HCT116 (cell line): ENCODE results near the gene MEPCE. TPM values are rescaled to one million over a fixed set of nuclear protein-coding genes. Genes with fewer than 3 reads are reported as not detected.
A peak's percentile ranks its signal among the peaks of the same experiment; 100 is the strongest.

Experiments
- ATAC-seq: fragments of 200-7000 bp; cut with Tn5 transposase; 2 replicates; pipeline ENCODE4 v1.9.1; 2020; ENCODE audit warnings: mild to moderate bottlenecking, moderate library complexity
- BruUV-seq: library from RNA; stranded (reverse); fragments of 400-500 nt; replicated peaks from 2 replicates; lab custom pipeline; 2021; lab: Mats Ljungman, UMichigan
- CTCF ChIA-PET: fragments of 300-600 bp; sonication (Branson Sonifier 250); formaldehyde crosslinking; loops from one replicate; lab custom pipeline; 2021; ENCODE audit warnings: antibody characterized with exemption; lab: Charles Lee
- POLR2A ChIA-PET: fragments of 300-600, 350-600 bp; sonication (Branson Sonifier 250); formaldehyde crosslinking; loops from one replicate; lab custom pipeline; 2021; ENCODE audit warnings: antibody characterized with exemption; lab: Charles Lee
- RAD21 ChIA-PET, 2 experiments: fragments of 300-600 bp; sonication (Branson Sonifier 250); formaldehyde crosslinking; loops; one replicate each; lab custom pipeline; 2023; ENCODE audit warnings: low total read pairs in 2 of 2; ENCODE audit not compliant: uncharacterized antibody in 2 of 2, unreplicated experiment in 2 of 2, low non-redundant PET in 1 of 2; lab: Charles Lee
- DNase-seq: peaks from one replicate; pipeline ENCODE4 v3.0.0-alpha.2; 2010; ENCODE audit warnings: low read depth, low spot score
- H2AFZ ChIP-seq: fragments of 200-600 bp; shearing (Covaris generic), sonication (generic); 2 replicates; pipeline ENCODE4 v1.6.1; 2017; ENCODE audit warnings: low read depth, mixed run types, mixed read lengths, antibody characterized with exemption, low read length; ENCODE audit not compliant: poor library complexity, severe bottlenecking
- H3K27ac ChIP-seq: 2 replicates; pipeline ENCODE4 v1.5.1; 2012; ENCODE audit warnings: low read depth, low read length
- H3K27me3 ChIP-seq: fragments of 200-600 bp; sonication (generic); 2 replicates; pipeline ENCODE4 v1.6.1; 2016; ENCODE audit warnings: mixed run types, low read length, mixed read lengths; ENCODE audit not compliant: insufficient read depth
- H3K36me3 ChIP-seq, 2 experiments: fragments of 200-500 bp in 1 of 2; fragments of 200-600 bp in 1 of 2; sonication (Bioruptor generic) in 1 of 2; sonication (generic) in 1 of 2; 2 replicates each; pipeline versions ENCODE4 v1.5.1 to v1.6.1; 2014 to 2016; ENCODE audit warnings: low read length in 2 of 2, inconsistent platforms in 1 of 2, mixed read lengths in 1 of 2, mixed run types in 1 of 2; ENCODE audit not compliant: insufficient read depth in 2 of 2, control insufficient read depth in 1 of 2
- H3K4me1 ChIP-seq, 2 experiments: fragments of 200-600 bp in 1 of 2; sonication (generic) in 1 of 2; 2 replicates each; pipeline versions ENCODE4 v1.5.1 to v1.6.1; 2012 to 2017; ENCODE audit warnings: low read length in 2 of 2, inconsistent platforms in 1 of 2, mild to moderate bottlenecking in 1 of 2, mixed read lengths in 1 of 2, mixed run types in 1 of 2, moderate library complexity in 1 of 2; ENCODE audit not compliant: insufficient read depth in 2 of 2, control insufficient read depth in 1 of 2
- H3K4me2 ChIP-seq: fragments of 200-600 bp; sonication (generic); 2 replicates; pipeline ENCODE4 v1.6.1; 2017; ENCODE audit warnings: mixed run types, low read length, mixed read lengths
- H3K4me3 ChIP-seq, 2 experiments: fragments of 200-600 bp in 1 of 2; sonication (generic) in 1 of 2; replicated peaks in 1 of 2; 2 replicates each; pipeline ENCODE4 v1.5.1; 2011 to 2016; ENCODE audit warnings: low read length in 2 of 2, control low read depth in 1 of 2, low read depth in 1 of 2, mild to moderate bottlenecking in 1 of 2, mixed read lengths in 1 of 2, mixed run types in 1 of 2
- H3K79me2 ChIP-seq: fragments of 200-600 bp; sonication (generic); 2 replicates; pipeline ENCODE4 v1.6.1; 2017; ENCODE audit warnings: mild to moderate bottlenecking, mixed run types, low read length, moderate library complexity, mixed read lengths; ENCODE audit not compliant: insufficient read depth
- H3K9ac ChIP-seq: fragments of 200-600 bp; sonication (generic); 2 replicates; pipeline ENCODE4 v1.6.1; 2016; ENCODE audit warnings: low read length, mixed read lengths
- H3K9me2 ChIP-seq: fragments of 200-600 bp; sonication (generic), shearing (Covaris generic); 2 replicates; pipeline ENCODE4 v1.6.1; 2017; ENCODE audit warnings: mixed run types, mild to moderate bottlenecking, moderate library complexity; ENCODE audit not compliant: insufficient read depth
- H3K9me3 ChIP-seq, 2 experiments: fragments of 200-500 bp in 1 of 2; fragments of 200-600 bp in 1 of 2; sonication (Bioruptor generic) in 1 of 2; sonication (generic) in 1 of 2; 2 replicates each; pipeline ENCODE4 v1.6.1; 2014 to 2017; ENCODE audit warnings: low read length in 2 of 2, mixed read lengths in 2 of 2, inconsistent platforms in 1 of 2, low read depth in 1 of 2, mild to moderate bottlenecking in 1 of 2, mixed run types in 1 of 2, moderate library complexity in 1 of 2; ENCODE audit not compliant: control insufficient read depth in 1 of 2, insufficient read depth in 1 of 2
- H4K20me1 ChIP-seq: fragments of 200-600 bp; sonication (generic), shearing (Covaris generic); 2 replicates; pipeline ENCODE4 v1.6.1; 2017; ENCODE audit warnings: mixed run types, mild to moderate bottlenecking, moderate library complexity; ENCODE audit not compliant: insufficient read depth
- ATF3 ChIP-seq: IDR thresholded peaks from 2 replicates; pipeline ENCODE4 v1.6.1; 2012
- CBX3 ChIP-seq: IDR thresholded peaks from 2 replicates; pipeline ENCODE4 v1.6.1; 2012; ENCODE audit warnings: low read depth
- CTCF ChIP-seq, 3 experiments: fragments of 200-600 bp in 1 of 3; sonication (generic) in 1 of 3; IDR thresholded peaks in 2 of 3; conservative IDR thresholded peaks in 1 of 3; 2 replicates each; pipeline ENCODE4 v1.5.1; 2012 to 2017; ENCODE audit warnings: low read depth in 2 of 3, low read length in 2 of 3, antibody characterized with exemption in 1 of 3, borderline replicate concordance in 1 of 3, control low read depth in 1 of 3, mild to moderate bottlenecking in 1 of 3, mixed read lengths in 1 of 3, mixed run types in 1 of 3, moderate library complexity in 1 of 3; ENCODE audit not compliant: insufficient read depth in 1 of 3
- ELF1 ChIP-seq: IDR thresholded peaks from 2 replicates; pipeline ENCODE4 v1.6.1; 2012; ENCODE audit warnings: low read depth, borderline replicate concordance
- EZH2phosphoT487 ChIP-seq: fragments of 200-600 bp; IDR thresholded peaks from 2 replicates; pipeline ENCODE4 v1.6.1; 2018; ENCODE audit warnings: antibody characterized with exemption, borderline replicate concordance
- FOSL1 ChIP-seq: IDR thresholded peaks from 2 replicates; pipeline ENCODE4 v1.6.1; 2012; ENCODE audit warnings: low read depth
- JUND ChIP-seq: IDR thresholded peaks from 2 replicates; pipeline ENCODE4 v1.6.1; 2012
- MAX ChIP-seq: IDR thresholded peaks from 2 replicates; pipeline ENCODE4 v1.6.1; 2012
- POLR2A ChIP-seq: IDR thresholded peaks from 2 replicates; pipeline ENCODE4 v1.7.0; 2011; ENCODE audit warnings: borderline replicate concordance; ENCODE audit not compliant: insufficient read depth, insufficient read length; ENCODE audit errors: extremely low read depth
- POLR2AphosphoS5 ChIP-seq: IDR thresholded peaks from 2 replicates; pipeline ENCODE4 v1.6.1; 2011; ENCODE audit warnings: mild to moderate bottlenecking, low read depth, low read length, moderate library complexity
- REST ChIP-seq: IDR thresholded peaks from 2 replicates; pipeline ENCODE4 v1.6.1; 2012; ENCODE audit warnings: low read depth
- SRF ChIP-seq: IDR thresholded peaks from 2 replicates; pipeline ENCODE4 v1.6.1; 2012; ENCODE audit warnings: low read depth
- intact Hi-C: fragments of 100-400 bp; cut with micrococcal nuclease; formaldehyde crosslinking; loops from 2 replicates; pipeline ENCODE4 v1.10.0; 2022
- total RNA-seq: library from RNA; stranded (reverse); gene quantifications from one replicate; pipeline ENCODE4 v1.2.1, GENCODE V29; 2021; ENCODE audit not compliant: unreplicated experiment

The MEPCE gene
- total RNA-seq, 1 experiment from 2014 or later: 44.4 TPM

GRCh38 chr7:100434297-100435144 lies 4.9 kb downstream of the MEPCE start:
- ChIA-PET POLR2A (no interaction called here), RAD21 (interaction anchor here in 1 of 2 experiments (0.6 kb wide), 1 partner anchor 399 kb away, joined by 3 read pairs; no protein-coding TSS in a partner anchor)
- H3K27me3 ChIP-seq: no peaks in the 10 kb centered on the region
- no peak for ATAC-seq
- peaks cover 2 to 57% of the 10 kb centered on the region in 2 experiments for H3K4me1 ChIP-seq
- no peaks in the 10 kb centered on the region for H3K9me3 ChIP-seq
- H3K27ac ChIP-seq: peak overlapping the region; percentile 99
- peak overlapping the region; percentile 85 to 97 for H3K4me3 ChIP-seq
- H4K20me1 ChIP-seq: no peaks in the 10 kb centered on the region
- TF ChIP-seq JUND (no peak), ELF1 (no peak), ATF3 (no peak), SRF (no peak), EZH2phosphoT487 (no peak), MAX (no peak), POLR2AphosphoS5 (no peak; the same call in 1 of the 2 replicates), FOSL1 (no peak), REST (no peak), CTCF (IDR thresholded peaks at IDR 0.05 in 2 of 3, conservative IDR thresholded peaks at IDR 0.05 in 1 of 3; ENCODE audit: borderline replicate concordance in 1 of 3, insufficient read depth in 1 of 3, low read depth in 2 of 3, low read length in 2 of 3) (no peak), POLR2A (no peak), CBX3 (no peak)
- TF ChIP-seq, all 23 proteins: peak for 0
- CTCF ChIA-PET: no interaction called here
- BruUV-seq: TSS peak; percentile 66
- Histone ChIP-seq H2AFZ (no peak overlapping the region), H3K9me2 (no peaks in the 10 kb centered on the region), H3K79me2 (peaks cover 62% of the 10 kb centered on the region), H3K4me2 (peak overlapping the region; percentile 93), H3K9ac (peak overlapping the region; percentile 93), H3K36me3 (peaks cover 5 to 39% of the 10 kb centered on the region in 2 experiments; a peak in 2 of 4 replicates)
- DNase-seq: no peak
- intact Hi-C loops: no loop called here
